ENCODE data around the gene SLC37A3.
A peak's percentile ranks its signal among the peaks of the same experiment; 100 is the strongest.
"Not testable (repeated sequence)": the region's sequence is repeated elsewhere in the genome, so short reads cannot be mapped to it uniquely, and the experiment has no call there.

SLC37A3 gene

DNA sequence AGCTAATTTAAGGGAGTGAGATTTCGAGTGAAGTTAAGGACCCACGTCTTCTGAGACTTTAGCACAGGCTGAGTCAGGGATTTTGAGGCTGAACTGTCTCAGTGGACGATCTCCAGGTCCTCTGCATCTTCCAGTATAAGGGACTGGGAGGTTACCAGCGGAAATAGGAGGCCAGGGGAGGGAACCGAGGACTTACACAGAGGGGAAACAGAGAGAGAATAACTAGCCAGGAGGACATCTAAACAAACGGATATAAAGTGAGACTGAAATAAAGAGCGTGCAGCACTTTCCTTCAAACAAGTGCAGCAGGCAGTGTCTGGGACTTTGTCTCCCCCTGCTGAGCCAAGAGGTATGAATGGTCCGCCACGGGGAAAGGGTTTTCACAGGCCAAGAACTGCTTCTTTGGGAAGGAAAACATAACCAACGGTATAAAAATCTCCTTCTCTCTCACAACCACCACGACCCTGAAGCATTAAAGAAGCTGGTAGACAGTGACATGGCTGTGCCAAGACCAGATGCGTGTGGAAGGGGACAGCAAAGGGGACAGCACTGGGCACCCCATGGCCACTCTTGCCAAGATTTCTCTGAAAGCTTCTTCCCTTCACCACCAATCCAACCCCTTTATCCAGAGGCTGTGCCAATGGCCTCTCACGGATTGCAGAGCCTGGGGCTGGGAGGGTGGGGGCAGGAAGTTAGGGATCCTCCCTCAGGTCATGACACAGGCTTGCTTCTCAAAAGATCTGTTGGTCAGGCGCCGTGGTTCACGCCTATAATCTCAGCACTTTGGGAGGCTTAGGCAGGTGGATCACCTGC is 72.0 kb downstream of the SLC37A3 start:
- H3K4me3 ChIP-seq (ENCODE audit: control insufficient read depth, low read depth, low read length), result no peak overlapping the region

DNA sequence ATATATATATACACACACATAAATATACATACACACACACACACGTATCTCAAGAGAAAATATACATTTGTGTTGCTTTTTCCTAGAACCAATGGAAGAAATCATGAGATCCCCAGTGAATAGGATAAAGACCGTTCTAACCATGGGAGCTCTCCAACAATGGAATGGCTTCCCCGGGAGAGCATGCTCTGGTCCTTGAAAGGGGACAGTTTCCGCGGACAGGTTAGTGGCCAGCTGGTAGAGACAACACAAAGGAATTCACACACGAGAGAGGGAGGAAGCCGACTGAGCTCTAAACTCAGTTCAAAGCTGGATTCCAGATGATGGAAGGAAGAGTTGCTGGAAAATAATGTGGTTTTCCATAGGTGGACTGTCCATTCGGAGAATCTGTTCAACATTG is 72.7 kb downstream of the SLC37A3 start:
- H3K4me3 ChIP-seq (ENCODE audit: control insufficient read depth, low read depth, low read length), result no peak overlapping the region
- DNase-seq (ENCODE audit: low read depth), result no peak
- TF ChIP-seq, protein P1, sequence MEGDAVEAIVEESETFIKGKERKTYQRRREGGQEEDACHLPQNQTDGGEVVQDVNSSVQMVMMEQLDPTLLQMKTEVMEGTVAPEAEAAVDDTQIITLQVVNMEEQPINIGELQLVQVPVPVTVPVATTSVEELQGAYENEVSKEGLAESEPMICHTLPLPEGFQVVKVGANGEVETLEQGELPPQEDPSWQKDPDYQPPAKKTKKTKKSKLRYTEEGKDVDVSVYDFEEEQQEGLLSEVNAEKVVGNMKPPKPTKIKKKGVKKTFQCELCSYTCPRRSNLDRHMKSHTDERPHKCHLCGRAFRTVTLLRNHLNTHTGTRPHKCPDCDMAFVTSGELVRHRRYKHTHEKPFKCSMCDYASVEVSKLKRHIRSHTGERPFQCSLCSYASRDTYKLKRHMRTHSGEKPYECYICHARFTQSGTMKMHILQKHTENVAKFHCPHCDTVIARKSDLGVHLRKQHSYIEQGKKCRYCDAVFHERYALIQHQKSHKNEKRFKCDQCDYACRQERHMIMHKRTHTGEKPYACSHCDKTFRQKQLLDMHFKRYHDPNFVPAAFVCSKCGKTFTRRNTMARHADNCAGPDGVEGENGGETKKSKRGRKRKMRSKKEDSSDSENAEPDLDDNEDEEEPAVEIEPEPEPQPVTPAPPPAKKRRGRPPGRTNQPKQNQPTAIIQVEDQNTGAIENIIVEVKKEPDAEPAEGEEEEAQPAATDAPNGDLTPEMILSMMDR (IDR thresholded peaks at IDR 0.05; ENCODE audit: control insufficient read depth, insufficient read depth, low read depth, low read length, missing control alignments), result no peak

More for the DNA sequence above, 72.0 kb downstream of the SLC37A3 start:
- peak; percentile 39 for DNase-seq (ENCODE audit: low read depth)
- TF ChIP-seq, protein P1 (IDR thresholded peaks at IDR 0.05; ENCODE audit: control insufficient read depth, insufficient read depth, low read depth, low read length, missing control alignments), result peak; percentile 86

DNA sequence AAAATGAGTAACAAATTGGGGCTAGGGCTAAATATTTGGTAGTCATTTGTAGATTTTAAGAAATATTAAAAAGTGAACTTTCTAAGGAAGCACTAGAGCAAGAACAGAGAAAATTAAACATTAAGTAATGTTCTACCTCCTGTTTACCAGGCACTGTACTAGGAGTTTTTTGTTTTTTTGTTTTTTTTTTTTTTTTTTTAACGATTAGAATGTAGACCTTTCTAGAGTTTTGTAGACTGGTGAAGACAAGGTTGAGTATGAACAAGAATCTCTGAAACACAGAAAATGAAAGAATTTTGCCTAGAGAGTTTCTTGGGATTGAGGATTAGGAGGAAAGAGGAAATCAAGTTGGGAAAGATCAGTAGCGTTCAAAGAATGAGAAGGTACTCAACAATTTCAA is 73.6 kb downstream of the SLC37A3 start:
- DNase-seq (ENCODE audit: low read depth), result no peak
- no peak overlapping the region for H3K4me3 ChIP-seq (ENCODE audit: control insufficient read depth, low read depth, low read length)
- TF ChIP-seq, protein P1 (IDR thresholded peaks at IDR 0.05; ENCODE audit: control insufficient read depth, insufficient read depth, low read depth, low read length, missing control alignments), result no peak

DNA sequence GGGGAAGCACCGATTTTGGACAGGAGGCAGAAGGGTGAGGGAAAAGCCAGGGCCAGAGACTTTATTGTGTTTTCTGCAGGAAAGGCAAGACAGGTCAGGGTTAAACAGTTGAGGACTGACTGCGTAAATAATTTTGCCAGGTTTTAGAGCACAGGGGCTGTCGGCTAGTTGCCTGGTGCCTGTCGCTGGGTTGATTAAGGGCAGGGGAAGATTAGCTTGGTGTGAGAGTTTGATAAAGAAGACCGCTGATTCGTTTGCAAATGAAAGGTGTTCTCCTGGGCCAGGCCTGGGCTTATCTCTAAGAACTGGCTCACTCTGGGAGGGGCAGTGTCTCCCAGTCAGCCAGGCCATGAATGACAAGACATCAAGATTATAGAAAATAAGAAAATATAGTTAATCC is 75.6 kb downstream of the SLC37A3 start:
- no peak overlapping the region for H3K4me3 ChIP-seq (ENCODE audit: control insufficient read depth, low read depth, low read length)
- TF ChIP-seq, protein P1 (IDR thresholded peaks at IDR 0.05; ENCODE audit: control insufficient read depth, insufficient read depth, low read depth, low read length, missing control alignments), result no peak
- no peak for DNase-seq (ENCODE audit: low read depth)

DNA sequence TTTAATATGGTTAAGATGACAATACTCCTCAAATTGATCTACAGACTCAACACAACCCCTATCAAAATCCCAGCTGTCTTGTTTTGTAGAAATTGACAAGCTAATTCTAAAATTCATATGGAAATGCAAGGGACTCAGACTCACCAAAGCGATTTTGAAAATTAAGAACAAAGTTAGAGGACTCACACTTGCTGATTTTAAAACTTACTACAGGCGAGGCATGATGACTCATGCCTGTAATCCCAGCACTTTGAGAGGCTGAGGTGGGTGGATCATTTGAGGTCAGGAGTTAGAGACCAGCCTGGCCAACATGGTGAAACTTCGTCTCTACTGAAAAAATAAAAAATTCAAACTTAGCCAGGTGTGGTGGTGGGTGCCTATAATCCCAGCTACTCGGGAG is 78.3 kb downstream of the SLC37A3 start:
- H3K4me3 ChIP-seq (ENCODE audit: control insufficient read depth, low read depth, low read length); DNase-seq (ENCODE audit: low read depth): not testable (repeated sequence)

DNA sequence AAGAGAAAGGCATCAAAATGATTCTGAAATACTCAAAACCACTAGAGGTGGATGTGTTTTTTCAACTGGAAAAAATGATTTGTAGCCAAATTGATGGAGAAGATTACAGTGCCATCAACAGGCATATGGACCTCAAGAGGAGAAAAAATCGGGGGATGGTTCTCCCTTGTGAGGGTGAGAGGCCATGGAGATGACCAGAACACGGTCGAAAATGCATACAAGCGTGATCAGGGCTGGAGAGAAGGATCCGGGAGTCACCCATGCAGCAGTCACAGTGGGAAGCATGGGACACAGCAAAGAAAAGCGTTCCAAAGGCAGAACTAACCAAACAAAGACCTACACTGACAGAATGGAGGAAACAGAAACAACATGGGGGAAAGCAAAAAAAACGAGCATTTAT is 80.3 kb downstream of the SLC37A3 start:
- no peak overlapping the region for H3K4me3 ChIP-seq (ENCODE audit: control insufficient read depth, low read depth, low read length)
- TF ChIP-seq, protein P1 (IDR thresholded peaks at IDR 0.05; ENCODE audit: control insufficient read depth, insufficient read depth, low read depth, low read length, missing control alignments), result no peak
- DNase-seq (ENCODE audit: low read depth), result no peak

DNA sequence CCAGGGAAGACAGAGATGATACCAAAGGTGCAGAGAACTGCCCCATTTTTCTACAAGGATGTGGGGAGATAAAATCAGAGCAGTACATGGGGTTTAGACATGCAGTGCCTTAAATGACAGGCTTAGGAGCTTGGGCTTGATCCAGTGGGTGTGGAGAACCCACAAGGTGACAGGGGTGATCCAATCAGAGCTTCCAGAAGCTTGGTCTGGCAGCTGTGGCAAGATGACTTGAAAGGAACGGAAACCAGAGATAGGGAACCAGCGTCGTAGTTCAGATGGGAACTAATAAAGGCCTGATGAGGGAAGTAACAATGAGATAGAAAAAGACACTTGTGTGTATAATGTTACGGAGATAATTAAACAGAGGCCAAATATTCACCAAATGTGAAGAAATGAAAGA is 80.7 kb downstream of the SLC37A3 start:
- DNase-seq (ENCODE audit: low read depth), result no peak
- TF ChIP-seq, protein P1 (IDR thresholded peaks at IDR 0.05; ENCODE audit: control insufficient read depth, insufficient read depth, low read depth, low read length, missing control alignments), result no peak
- H3K4me3 ChIP-seq (ENCODE audit: control insufficient read depth, low read depth, low read length), result no peak overlapping the region
